Osteoblast (primary cell): ENCODE results near the gene GPR75. TPM values are rescaled to one million over a fixed set of nuclear protein-coding genes. Genes with fewer than 3 reads are reported as not detected.

Source experiments
- DNase-seq: peaks from one replicate; pipeline ENCODE4 v3.0.0; 2011; ENCODE audit warnings: low spot score, mixed read lengths; ENCODE audit not compliant: insufficient read length; ENCODE audit errors: missing footprints
- H2AFZ ChIP-seq: 2 replicates; pipeline ENCODE4 v1.6.0; 2011; ENCODE audit warnings: mild to moderate bottlenecking, low read length
- H3K27ac ChIP-seq: 2 replicates; pipeline ENCODE4 v1.5.1; 2011; ENCODE audit warnings: mild to moderate bottlenecking, low read depth, low read length, moderate library complexity
- H3K27me3 ChIP-seq: 2 replicates; pipeline ENCODE4 v1.6.0; 2012; ENCODE audit warnings: mild to moderate bottlenecking, control low read depth, inconsistent platforms, low read length, moderate library complexity; ENCODE audit not compliant: insufficient read depth
- H3K36me3 ChIP-seq: 2 replicates; pipeline ENCODE4 v1.5.1; 2011; ENCODE audit warnings: mild to moderate bottlenecking, low read length, control low read depth, moderate library complexity; ENCODE audit not compliant: insufficient read depth
- H3K4me1 ChIP-seq: 2 replicates; pipeline ENCODE4 v1.5.1; 2011; ENCODE audit warnings: mild to moderate bottlenecking, low read length, control low read depth, moderate library complexity; ENCODE audit not compliant: insufficient read depth
- H3K4me2 ChIP-seq: 2 replicates; pipeline ENCODE4 v1.6.0; 2011; ENCODE audit warnings: mild to moderate bottlenecking, low read length; ENCODE audit not compliant: insufficient read depth
- H3K4me3 ChIP-seq: fragments of 200-600 bp; sonication (generic); 3 replicates; pipeline ENCODE4 v1.5.1; 2012; ENCODE audit warnings: mild to moderate bottlenecking, low read length, inconsistent platforms; ENCODE audit not compliant: insufficient read depth
- H3K79me2 ChIP-seq: 2 replicates; pipeline ENCODE4 v1.6.0; 2012; ENCODE audit warnings: mild to moderate bottlenecking, low read length, control low read depth, inconsistent platforms; ENCODE audit not compliant: insufficient read depth
- H3K9me3 ChIP-seq: 2 replicates; pipeline ENCODE4 v1.5.1; 2011; ENCODE audit warnings: low read depth, low read length, control low read depth
- H4K20me1 ChIP-seq: 2 replicates; pipeline ENCODE4 v1.6.0; 2012; ENCODE audit warnings: mild to moderate bottlenecking, low read length, control low read depth; ENCODE audit not compliant: insufficient read depth
- CTCF ChIP-seq: IDR thresholded peaks from 2 replicates; pipeline ENCODE4 v1.5.1; 2011; ENCODE audit warnings: mild to moderate bottlenecking, low read depth, low read length, moderate library complexity; ENCODE audit errors: extremely low read depth
- total RNA-seq: library from RNA; depleted of rRNA; stranded (reverse); fragments of >200 nt; gene quantifications from 2 replicates; pipeline ENCODE4 v1.2.3, GENCODE V29; 2012

The GPR75 gene
- total RNA-seq, 1 donor, result 2.2 TPM

- Histone ChIP-seq H4K20me1 (no peaks in the 10 kb centered on the region), H3K9me3 (no peaks in the 10 kb centered on the region), H2AFZ (no peak overlapping the region), H3K79me2 (no peaks in the 10 kb centered on the region), H3K4me3 (no peak overlapping the region), H3K27me3 (no peaks in the 10 kb centered on the region), H3K4me1 (no peaks in the 10 kb centered on the region), H3K36me3 (no peaks in the 10 kb centered on the region), H3K4me2 (no peak overlapping the region), H3K27ac (no peak overlapping the region)
- TF ChIP-seq CTCF, result no peak
- no peak for DNase-seq
These were observed 32.2 kb downstream of the GPR75 start for GRCh38 chr2:53827398-53828175.

DNA sequence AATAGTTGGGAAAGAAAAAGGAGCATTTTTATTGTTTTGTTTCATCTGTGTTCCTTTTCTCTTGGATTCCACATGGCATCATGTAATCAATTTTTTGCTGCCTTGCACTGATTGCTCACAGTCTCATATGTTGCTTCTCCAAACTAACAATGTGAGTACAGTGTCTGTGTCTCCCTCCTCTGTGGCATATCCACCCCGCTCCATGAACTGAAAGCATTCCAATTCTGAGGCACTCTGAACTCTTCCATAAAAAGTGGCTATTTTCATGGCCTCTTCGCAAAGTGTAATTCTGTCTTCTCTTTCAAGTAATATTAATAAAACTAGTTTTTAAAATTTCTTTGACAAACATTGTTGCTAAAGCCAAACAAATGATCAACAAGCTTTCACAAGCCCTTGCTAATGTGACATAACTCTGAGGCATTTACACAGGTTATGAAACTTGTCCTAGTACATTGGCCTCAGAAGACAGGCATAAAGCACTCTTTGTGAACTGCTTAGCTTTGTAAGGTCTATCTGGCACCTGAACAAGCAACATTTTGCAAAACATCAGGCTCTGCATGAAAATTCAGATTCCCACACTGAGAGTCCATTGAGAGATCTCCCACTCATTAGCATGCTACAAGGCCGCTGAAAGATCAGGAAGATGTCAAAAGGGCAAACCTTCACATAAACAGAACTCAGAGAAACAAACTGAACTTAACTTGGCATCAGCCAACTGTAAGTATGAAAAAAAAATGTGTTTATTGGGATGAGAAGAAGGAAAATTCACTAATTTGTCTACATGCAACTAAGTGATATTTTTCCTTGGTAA lies 33.0 kb downstream of the GPR75 start:
- Histone ChIP-seq H3K79me2 (no peaks in the 10 kb centered on the region), H3K4me2 (no peak overlapping the region), H3K36me3 (no peaks in the 10 kb centered on the region), H2AFZ (no peak overlapping the region), H3K4me1 (no peaks in the 10 kb centered on the region), H3K27ac (no peak overlapping the region), H3K27me3 (no peaks in the 10 kb centered on the region), H4K20me1 (no peaks in the 10 kb centered on the region), H3K4me3 (no peak overlapping the region), H3K9me3 (no peaks in the 10 kb centered on the region)
- no peak for TF ChIP-seq CTCF
- DNase-seq, result no peak

DNA sequence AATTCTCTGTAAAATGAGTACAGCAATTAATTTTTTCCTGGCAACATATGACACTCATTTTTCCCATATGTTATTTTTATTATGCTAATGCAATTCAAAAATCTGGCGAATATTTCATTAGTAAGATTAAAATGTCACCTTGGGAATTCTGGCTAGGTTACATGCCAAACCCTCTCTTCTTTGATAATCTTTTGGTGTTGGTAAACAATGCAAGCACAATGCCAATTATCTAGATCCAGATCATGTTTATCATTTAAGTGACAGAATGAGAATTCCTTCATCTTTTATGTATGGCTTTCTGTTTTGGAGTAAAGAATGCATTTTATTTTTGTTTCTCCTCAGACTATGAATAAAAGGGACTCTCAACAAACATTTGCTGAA lies 33.7 kb downstream of the GPR75 start:
- H3K27ac ChIP-seq, result no peak overlapping the region

More for the DNA sequence above, 33.7 kb downstream of the GPR75 start:
- no peaks in the 10 kb centered on the region for H3K27me3 ChIP-seq
- no peak overlapping the region for H3K4me2 ChIP-seq
- TF ChIP-seq CTCF, result no peak
- no peaks in the 10 kb centered on the region for H3K4me1 ChIP-seq
- H3K9me3 ChIP-seq, result no peaks in the 10 kb centered on the region
- H3K36me3 ChIP-seq, result no peaks in the 10 kb centered on the region
- no peak overlapping the region for H2AFZ ChIP-seq
- H4K20me1 ChIP-seq, result no peaks in the 10 kb centered on the region
- H3K79me2 ChIP-seq, result no peaks in the 10 kb centered on the region
- H3K4me3 ChIP-seq, result no peak overlapping the region
- no peak for DNase-seq
